D341Med (cell line): Measurements from ENCODE around the gene HS6ST1.

Source experiments
- DNase-seq: peaks from one replicate; pipeline ENCODE4 v3.0.0; 2012; ENCODE audit warnings: low spot score

HS6ST1 gene, protein sequence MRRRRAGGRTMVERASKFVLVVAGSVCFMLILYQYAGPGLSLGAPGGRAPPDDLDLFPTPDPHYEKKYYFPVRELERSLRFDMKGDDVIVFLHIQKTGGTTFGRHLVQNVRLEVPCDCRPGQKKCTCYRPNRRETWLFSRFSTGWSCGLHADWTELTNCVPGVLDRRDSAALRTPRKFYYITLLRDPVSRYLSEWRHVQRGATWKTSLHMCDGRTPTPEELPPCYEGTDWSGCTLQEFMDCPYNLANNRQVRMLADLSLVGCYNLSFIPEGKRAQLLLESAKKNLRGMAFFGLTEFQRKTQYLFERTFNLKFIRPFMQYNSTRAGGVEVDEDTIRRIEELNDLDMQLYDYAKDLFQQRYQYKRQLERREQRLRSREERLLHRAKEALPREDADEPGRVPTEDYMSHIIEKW

DNA sequence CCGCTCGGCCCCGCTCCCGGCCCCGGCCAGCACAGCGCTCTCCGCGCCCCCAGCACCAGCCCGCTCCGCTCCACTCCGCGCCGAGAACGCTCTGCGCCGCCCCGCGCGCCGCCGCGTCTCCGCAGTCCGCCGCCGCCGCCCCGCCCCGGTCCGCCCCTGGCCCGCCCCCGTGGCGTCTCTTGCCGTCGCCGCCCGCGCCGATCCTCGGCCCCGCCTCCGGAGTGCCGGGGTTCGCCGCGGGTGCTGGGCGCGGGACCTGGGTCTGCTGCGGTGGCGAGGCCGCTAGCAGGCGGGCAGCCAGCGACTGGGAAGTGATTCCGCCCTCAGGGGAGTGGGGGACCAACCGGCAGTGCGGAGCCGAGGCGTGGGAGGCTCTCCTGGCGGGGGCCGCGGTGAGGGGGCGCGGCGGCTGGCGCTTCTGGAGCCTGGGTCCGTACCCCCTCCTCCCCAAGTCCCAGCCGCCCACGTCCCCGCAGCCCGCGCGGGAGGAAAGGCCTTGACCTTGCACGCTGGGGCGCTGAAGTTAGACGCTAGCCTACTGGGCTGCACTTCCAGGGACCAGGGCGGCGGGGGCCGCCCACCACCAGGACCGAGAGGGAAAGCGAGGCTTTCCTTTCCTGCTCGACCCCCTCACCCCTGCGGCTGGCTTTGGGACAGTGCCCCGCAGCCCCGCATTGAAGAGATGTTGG is at the start of gene HS6ST1:
HS6ST1 (minus strand) TSS at position 93 of the 689 bp plus-strand sequence. CDS start 305 bp downstream, outside the sequence.
- peak; percentile 94 for DNase-seq

DNA sequence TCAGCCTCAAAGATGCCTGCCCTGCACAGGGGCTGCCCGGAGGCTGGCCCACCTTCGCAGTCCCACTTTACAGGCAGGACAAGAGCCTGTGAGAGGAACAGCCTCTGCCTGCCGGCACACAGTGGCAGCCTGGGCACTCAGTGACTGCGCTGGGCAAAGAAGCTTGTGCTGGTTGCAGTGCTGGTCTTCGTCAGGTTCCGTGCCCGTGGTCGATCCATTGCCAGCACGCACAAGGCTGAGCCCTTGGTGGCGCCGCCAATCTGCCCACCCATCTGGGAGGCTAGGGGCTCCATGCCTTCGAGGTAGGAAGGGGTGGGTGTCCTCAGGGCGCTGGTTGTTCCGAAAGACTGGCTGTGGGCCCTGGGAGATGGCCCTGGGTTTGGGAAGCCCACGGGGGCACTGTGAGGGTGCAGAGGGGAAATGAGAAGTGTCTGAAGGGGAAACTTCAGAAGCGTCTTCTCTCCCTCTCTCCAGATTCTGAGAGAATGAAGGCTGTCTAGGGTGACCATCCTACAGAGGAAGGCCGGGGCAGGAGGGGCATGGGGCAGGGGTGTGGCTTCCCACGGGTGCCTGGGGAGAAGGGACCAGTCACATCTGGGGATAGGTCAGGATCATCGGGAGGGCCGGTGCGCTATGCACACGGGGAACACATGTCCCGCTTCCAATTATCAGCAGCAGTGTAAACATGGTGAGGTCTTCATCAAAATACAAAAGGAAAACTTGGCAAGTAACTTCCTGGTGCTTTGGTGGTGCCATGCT is 49.1 kb upstream of the HS6ST1 start:
- DNase-seq = no peak

DNA sequence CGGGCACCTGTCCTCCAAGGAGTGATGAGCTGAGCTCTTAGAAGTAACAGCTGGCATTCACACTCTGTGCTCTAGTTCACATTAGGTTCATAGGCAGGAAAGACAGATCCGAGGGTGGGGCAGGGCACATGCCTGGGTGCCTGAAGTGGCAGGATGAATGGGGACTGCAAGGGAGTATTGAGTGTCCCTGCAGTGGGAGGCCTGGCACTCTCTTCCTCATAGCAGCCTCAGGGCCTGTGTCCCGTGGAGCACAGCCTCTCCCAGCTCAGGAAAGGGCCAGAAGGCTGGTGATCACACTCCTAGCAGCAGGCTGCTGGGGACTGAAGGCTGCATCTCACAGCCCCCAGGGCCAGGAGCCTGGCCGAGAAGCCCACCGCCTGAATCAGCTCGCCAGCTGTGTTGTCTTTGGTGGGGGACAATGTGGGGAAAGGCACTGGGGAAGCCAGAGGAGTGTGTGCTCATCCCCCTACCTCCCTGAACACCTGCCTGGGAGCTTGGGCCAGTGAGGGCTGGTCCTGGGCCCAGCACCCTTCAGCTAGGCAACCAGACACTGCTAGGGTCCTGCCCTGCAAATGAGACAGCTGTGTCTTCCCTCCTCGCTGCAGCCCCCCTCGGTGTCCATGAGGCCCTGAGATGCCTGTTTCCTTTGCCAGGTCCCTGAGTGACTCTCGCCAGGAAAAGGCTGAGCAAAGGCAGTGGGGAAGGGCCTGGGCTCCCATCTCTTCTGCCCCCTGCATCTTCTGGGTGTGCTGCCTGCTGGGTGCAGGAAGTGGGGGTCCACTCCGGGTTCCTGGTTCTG is 48.2 kb upstream of the HS6ST1 start:
- DNase-seq = no peak

DNA sequence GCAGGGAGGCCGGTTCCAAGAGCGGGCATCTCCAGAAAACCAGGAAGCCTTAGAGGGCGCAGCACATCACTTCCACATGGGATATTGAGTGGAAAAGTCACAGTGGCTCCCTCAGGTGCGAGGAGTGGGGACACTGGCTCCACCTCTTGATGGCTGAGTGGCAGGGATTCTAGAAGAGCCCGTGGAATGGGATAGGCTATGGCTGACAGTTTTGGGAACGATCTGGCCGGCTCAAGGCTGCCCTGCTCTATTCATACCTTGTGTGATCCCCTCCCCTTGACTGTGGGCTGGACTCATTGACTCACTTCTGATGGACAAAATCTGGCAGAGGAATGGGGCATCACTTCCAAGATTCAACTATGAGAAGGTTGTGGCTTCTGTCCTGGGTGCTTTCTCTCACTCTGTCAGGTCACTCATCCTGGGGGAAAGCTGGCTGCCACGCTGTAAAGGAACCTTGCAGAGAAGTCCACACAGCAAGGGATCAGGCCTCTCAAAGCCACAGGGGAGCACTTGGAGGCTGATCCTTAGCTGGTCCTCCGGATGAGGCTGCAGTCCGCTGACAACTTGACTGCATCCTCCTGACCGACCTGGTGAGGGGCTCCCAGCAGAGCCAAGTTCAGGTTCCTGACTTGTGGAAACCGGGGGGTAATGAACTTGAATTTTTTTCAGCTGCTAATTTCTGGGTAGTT is 46.7 kb upstream of the HS6ST1 start:
- no peak for DNase-seq

DNA sequence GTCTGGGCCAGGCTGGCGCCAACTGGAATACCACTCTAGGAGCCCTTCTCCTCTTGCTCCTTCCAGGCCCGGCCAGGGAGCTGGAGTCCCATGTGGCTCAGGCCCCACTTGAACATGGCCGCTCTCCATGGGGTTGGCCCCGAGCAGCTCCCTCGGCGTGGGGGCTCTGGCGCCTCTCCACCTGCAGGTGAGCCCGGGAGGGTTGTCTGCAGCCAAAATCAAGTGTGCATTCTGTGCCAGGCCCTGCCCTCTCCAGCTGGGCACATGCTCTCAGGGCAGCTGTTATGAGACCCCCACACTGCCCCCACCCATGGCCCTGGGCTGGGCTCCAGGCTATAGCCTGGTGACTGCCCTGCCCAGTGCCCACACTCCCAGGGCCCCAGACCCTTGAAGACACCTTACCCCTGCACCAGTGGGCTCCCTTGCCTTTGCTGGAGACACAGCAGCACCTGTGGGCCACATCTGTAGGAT is 45.8 kb upstream of the HS6ST1 start:
- DNase-seq = no peak

DNA sequence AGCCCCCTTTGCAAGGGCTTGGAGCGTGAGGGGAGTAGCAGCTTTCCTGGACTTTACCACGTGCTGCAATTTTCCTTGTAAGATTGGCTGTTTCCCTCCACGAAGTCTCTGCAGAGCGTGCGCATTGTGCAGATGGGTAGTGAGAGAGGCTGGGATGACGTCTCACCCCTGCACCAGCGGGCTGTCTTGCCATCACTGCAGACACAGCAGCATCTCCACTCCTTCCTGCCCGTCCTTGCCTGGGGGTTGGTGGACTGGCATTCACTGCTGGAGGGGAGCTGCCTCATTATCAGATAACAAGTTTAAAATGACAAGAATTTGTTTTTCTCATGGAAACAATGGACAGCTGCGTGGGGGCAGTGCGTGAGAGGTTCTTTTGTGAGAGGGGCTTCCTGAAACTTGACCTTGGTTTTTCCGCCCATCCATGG is 45.3 kb upstream of the HS6ST1 start:
- no peak for DNase-seq

DNA sequence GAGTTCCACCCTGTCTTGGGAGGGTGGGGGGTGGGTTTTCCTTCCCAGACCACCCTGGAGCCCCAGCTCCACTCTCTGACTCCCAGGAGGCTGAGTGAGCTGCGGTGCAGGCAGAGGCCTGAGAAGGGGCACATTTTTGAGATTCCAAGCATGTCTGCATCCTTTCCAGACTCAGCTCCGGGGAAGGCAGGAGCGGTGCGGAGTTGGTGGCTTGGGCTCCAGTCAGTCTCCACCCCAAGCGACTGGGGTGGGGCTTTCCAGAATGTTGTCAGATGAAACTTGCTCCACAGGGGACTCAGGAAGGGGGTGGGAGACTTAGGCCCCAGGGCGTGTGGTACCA is 44.2 kb upstream of the HS6ST1 start:
- no peak for DNase-seq

DNA sequence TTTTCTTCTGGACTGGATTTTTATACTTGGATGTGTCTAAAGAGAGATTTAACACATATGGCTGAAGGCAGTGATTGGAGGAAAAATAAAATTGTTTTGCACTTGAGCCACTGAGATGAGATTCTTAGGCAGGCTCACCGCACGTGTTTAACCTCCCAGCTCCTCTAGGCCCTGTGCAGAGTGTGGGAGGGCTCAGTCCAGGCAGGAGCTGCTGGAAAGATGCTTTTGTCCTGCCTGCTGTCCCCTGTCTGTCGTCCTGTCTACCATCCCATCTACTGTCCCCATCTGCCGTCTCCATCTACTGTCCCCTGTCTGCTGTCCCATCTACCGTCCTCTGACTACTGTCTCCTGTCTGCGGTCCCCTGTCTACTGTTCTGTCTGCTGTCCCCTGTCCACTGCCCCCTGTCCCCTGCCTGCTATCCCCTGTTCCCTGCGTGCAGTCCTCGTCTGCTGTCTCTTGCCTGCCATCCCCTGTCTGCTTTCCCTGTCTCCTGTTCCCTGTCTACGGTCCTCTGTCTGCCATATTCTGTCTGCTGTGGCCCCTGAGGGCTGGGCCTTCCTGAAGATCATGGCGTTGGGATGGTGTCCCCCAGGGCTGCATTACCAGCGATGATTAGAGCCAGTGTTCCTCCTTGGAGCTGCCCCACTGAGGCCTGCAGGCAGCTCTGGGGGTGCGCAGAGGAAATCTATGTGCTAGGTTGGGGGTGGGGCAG is 43.7 kb upstream of the HS6ST1 start:
- no peak for DNase-seq

DNA sequence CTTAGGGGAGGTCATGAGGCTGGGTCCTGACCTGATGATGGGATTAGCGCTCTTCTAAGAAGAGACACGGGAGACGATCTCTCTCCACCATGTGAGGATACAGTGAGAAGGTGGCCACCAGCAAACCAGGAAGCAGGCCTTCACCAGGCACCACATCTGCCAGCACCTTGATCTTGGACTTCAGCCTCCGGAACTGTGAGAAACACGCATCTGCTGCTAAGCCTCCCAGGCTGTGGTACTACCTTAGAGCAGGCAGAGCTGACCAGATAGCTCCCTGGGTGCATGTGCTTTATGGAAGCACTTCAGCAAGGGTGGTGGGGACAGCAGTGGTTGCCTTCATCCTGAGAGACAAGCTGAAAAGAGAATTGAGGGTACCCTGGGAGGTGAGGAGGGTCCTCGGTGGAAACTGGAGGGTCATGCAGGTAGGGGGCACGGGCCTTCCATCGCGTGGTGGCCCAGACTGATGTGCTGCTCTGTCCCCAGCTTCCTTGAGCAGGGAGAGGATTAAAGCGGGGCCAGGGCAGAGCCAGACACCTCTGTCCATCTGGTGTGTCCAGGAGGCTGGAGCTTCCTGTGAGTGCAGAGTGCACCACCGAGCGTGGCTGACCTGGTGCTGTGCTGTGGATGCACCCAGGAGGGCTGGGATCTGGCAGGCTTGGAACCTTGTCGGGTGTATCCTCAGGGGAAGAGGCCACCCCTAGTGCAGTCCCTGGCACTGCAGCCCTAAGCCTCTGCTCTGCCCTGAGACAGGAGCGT is 42.9 kb upstream of the HS6ST1 start:
- no peak for DNase-seq

DNA sequence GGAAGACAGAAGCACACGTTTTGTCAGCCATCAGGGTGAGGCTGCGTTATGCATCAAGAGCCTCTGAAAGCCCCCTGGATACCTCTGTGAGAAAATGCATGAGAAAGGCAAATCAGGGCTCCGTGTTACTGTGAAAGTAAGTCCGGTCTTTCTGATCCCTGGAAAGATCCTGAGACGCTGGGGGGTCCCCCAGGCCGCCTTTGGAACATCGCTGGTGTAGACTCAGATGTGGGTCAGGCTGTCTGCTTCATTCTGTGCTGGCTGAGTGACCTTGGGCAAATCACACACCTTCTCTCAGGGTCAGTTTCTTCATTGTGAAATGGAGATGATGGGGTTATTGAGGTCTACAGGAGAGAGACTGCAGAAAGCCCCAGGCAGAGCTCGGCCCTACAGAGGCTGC is 42.0 kb upstream of the HS6ST1 start:
- DNase-seq = no peak

DNA sequence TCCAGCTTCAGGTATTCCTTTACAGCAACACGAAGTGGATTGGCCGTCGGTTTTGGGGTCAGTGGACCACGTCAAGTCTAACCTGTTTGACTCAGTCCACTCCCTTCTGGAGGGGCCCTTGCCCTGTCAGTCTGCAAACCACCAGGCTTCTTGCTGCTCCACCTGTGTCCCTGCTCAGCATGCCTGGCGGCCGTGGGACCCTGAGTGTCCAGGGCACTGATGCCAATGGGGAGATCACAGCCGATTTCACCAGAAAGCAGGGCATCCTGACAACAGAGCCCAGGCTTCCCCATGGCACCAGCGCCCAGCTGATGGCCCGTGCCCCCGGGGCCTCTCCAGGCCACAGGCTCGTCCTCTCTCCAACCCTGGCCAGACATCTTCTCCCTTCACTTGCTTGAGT is 41.2 kb upstream of the HS6ST1 start:
- no peak for DNase-seq

DNA sequence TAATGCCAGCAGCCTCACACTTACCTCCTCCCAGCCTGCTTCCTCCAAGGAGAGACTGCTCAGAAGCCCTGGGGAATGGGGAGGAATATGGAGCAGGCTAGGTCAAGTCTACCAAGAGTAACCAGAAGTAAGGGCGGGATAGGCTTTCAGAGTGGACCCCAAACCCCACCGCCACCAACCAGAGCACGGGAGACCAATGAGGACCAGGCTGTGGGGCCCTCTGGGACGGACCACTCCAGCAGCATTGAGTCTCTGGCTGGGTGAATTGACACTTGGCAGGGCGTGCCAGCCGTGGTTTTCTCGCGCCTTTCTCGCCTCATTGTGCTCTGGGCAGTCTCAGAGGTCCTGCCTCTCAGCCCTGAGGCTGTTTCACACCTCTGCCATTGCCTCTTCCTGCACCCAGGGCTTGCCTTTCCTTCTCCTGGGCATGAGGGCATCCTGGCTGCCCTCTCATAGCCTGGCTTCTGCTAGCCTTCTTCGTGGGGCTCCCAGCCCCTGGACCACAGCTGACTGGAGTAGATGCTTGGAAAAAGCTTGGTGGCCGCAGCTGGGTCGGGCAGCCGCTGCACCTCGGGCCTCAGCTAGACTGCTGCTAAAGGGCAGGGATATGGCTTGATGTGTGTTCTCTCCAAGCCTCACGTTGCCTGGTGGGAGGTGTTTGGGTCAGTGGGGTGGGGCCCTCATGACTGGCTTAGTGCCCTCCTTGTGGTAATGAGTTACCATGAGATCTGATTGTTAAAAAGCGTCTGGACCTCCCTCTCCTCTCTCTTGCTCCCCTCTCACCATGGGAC is 40.5 kb upstream of the HS6ST1 start:
- DNase-seq = peak; percentile 4

DNA sequence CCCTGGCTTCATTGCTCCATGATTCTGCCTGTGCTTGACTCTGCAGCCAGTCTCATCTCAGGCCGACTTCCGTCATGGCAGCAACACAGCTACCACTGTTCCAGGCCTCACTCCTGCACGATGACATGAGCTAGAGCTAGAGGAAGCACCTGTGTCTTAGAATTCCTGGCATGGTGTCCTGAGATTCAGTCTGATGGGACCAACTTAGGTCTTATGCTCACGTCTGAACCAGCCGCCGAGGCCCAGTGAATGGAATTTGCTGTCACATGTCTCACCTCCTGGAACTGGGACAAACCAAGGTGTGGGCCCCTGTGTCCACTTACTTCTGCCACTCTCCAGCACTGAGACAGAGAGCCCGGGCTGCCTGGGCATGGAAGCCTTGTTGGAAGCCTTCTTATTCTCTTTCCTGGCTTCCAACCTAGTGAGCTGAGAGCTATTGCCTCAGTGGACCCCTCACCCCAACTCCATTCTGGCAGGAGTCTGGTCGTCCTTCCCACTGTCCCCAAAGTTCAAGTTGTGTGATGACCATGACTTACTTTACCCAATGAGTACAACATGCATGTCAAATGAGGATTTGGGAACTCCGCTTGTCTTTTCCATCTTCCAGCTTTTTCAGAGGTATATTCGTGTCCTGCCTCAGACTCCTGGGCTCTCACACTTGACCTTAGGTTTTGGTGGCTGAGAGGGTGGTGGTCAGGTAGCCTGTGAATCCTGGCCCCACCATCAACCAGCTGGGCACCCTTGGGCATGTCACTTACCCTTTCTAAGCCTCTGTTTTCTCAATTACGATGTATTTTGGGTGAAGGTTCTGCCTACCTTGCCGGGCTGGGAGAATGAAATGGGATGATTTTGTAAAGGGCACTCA is 39.1 kb upstream of the HS6ST1 start:
- DNase-seq = peak; percentile 5

DNA sequence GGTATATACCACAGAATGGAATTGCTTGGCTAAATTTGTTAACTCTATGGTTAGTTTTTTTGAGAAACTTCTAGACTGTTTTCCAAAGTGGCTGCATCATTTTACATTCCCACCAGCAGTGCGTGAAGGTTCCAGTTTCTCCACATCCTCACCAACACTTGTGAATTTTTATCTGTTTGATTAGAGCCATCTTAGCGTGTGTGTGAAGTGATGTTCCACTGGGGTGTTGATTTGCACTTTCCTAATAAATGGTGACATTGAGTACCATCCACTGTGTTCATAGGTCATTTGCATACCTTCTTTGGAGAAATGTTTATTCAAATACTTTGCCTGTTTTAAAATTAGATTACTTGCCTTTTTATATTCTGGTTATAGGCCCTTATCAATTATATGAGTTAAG is 37.5 kb upstream of the HS6ST1 start:
- DNase-seq = no peak

DNA sequence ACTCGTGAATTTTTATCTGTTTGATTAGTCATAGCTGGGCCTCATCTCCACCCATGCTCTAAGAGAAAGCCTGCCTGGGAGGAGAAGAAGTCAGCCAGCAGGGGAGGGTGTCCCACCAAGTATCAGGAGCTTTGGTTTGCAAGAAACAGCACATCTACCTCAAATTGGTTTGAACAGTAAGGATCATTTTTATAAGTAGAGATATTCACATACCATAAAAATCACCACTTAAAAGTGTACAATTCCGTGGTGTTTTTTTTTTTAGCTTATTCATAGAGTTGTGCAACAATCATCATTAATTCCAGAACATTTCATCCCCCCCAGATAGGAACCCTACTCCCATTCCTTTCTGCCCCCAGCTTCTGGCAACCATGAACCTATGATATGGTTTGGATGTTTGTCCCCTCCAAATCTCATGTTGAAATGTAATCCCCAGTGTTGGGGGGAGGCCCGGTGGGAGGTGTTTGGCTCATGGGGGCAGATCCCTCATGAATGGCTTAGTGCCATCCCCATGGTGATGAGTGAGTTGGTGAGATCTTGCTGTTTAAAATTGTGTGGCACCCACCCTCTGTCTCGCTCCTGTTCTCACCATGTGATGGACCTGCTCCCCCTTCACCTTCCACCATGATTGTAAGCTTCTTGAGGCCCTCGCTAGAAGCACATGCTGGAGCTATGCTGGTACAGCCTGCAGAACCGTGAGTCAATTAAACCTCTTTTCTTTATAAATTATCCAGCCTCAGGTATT is 36.2 kb upstream of the HS6ST1 start:
- no peak for DNase-seq

DNA sequence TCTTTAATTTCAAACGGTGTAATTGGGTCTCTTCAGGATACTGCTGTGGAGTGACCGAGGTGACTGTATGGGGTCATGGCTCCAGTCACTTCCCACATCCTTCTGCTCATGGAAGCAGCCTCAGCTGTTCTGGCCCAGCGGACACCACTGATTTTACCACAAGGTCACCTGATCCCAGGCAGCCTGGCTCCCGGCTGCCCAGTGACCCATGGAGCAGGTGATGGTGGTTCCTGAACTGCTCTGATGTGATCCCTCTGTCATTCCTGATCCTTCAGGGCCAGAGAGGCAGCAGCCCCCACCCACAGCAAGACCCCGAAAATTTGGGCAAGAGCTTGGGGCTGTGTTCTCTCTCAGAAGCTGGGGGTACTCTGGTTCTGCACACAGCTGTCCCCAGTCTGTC is 35.5 kb upstream of the HS6ST1 start:
- no peak for DNase-seq

DNA sequence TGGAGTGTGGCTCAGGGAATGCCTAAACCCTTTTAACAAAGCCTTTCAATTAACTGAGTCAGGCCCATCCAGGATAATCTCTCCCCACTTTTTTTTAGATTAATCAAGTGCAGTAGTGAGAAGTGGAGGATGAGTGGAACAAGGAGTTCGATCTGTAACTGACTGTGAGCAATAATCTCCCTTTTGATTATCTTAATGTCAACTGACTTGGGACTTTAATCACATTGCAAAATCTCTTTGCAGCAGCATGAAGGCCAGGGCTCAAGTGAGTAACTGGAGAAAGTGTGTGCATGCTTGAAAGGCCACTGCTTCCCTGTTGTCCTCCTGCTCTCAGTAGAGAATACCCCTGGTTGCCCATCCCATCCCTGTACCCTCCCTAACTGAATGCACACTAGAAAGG is 32.1 kb upstream of the HS6ST1 start:
- DNase-seq = no peak
